ENCODE measurements around the gene RABGAP1L.
"Not testable (repeated sequence)": the region's sequence is repeated elsewhere in the genome, so short reads cannot be mapped to it uniquely, and the experiment has no call there.

RABGAP1L gene

DNA sequence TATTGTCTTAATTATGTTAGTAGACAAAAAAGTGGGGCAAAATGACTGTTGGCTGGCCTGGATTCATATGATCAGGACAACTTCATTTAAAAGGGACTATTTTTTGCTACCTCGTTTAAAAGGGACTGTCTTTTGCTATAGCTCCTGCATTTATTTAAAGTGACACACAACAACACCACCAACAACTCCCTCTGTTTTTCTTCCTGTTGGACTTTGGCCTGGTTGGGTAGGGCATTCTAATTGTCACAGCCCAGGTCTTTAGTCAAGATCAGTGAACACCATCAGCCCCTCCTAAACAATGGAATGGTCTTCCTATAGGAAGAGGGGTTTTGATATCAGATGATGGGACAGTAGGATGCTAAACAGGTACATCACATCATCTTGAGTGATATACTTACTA, 530.2 kb downstream of the RABGAP1L start:
- H3K9ac ChIP-seq (ENCODE audit: low read length): no peak overlapping the region
- H3K4me1 ChIP-seq (ENCODE audit: control insufficient read depth, insufficient read depth, low read length): 0 out of 2 replicates have a peak, but pooled peaks cover 6% of the 10 kb centered on the region

DNA sequence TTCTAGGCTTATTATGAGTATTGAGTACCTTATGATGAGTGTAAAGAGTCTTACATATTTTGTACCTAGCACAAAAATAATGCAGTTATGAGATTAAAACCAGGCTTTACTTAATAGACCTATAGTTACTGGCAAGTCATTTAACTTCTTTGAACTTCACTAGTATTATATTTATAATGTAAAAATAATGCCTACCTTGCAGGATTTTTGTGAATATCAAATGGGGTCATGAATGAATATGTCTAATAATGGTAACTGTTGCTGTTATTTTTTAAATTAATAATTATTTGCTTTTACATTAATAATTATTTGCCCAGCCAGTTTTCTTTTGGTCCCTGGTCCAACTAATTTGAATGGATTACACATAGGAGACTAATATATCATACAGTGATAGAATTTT, 530.9 kb downstream of the RABGAP1L start:
- Histone ChIP-seq H3K27ac (ENCODE audit: low read depth, low read length) (no peak overlapping the region), H3K36me3 (ENCODE audit: control insufficient read depth, insufficient read depth, low read length) (no peaks in the 10 kb centered on the region), H3K27me3 (ENCODE audit: control insufficient read depth, insufficient read depth, low read length) (no peaks in the 10 kb centered on the region), H3K9ac (ENCODE audit: low read length) (no peak overlapping the region), H3K4me3 (ENCODE audit: low read depth, low read length) (no peak overlapping the region), H3K9me3 (ENCODE audit: control insufficient read depth, insufficient read depth, low read depth, low read length) (no peaks in the 10 kb centered on the region), H3K4me1 (ENCODE audit: control insufficient read depth, insufficient read depth, low read length) (0 out of 2 replicates have a peak, but pooled peaks cover 6% of the 10 kb centered on the region)

More for the DNA sequence above, 530.2 kb downstream of the RABGAP1L start:
- Histone ChIP-seq H3K9me3 (ENCODE audit: control insufficient read depth, insufficient read depth, low read depth, low read length) (no peaks in the 10 kb centered on the region), H3K4me3 (ENCODE audit: low read depth, low read length) (no peak overlapping the region), H3K36me3 (ENCODE audit: control insufficient read depth, insufficient read depth, low read length) (no peaks in the 10 kb centered on the region), H3K27ac (ENCODE audit: low read depth, low read length) (no peak overlapping the region), H3K27me3 (ENCODE audit: control insufficient read depth, insufficient read depth, low read length) (no peaks in the 10 kb centered on the region)

DNA sequence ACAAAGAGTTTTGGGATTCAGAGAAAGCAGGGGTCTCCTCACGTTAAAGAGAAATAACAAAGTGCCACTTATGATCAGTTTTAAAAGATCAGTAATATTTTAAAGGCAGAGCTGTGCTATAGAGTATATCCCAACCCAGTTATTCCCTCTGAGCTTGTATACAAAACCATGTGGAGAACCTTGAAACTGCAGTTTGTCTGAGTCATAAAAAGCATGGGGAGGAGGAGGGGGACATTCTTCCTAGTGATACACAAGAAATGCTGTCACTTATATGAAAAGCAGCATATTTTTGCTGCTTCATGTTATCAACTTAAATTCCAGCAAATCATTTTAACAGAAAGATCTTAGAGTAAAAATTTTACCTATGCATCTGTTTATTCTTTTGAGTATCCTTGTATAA, 533.0 kb downstream of the RABGAP1L start:
- H3K9ac ChIP-seq (ENCODE audit: low read length): no peak overlapping the region
- no peaks in the 10 kb centered on the region for H3K9me3 ChIP-seq (ENCODE audit: control insufficient read depth, insufficient read depth, low read depth, low read length)
- H3K27ac ChIP-seq (ENCODE audit: low read depth, low read length): no peak overlapping the region
- H3K27me3 ChIP-seq (ENCODE audit: control insufficient read depth, insufficient read depth, low read length): no peaks in the 10 kb centered on the region
- H3K36me3 ChIP-seq (ENCODE audit: control insufficient read depth, insufficient read depth, low read length): no peaks in the 10 kb centered on the region
- H3K4me3 ChIP-seq (ENCODE audit: low read depth, low read length): no peak overlapping the region
- H3K4me1 ChIP-seq (ENCODE audit: control insufficient read depth, insufficient read depth, low read length): 0 out of 2 replicates have a peak, but pooled peaks cover 6% of the 10 kb centered on the region

DNA sequence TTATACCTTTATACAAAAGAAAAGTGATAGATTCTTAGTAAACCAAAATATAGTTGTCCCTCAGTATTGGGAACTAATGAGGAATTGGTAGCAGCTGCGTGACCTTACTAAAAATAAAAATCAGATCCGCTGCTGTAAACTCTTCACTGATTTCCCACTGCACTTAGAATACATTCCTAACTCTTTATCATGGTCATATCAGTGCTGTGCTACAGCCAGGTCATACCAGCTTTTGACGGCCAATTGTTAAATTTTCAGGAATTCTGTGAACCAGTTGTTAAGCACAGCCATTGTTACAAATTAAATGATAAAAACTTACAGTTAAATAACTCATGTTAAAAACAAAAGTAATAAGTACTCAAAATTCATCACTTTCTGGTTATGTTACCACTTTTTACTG, 533.8 kb downstream of the RABGAP1L start:
- Histone ChIP-seq H3K4me3 (ENCODE audit: low read depth, low read length) (no peak overlapping the region), H3K36me3 (ENCODE audit: control insufficient read depth, insufficient read depth, low read length) (no peaks in the 10 kb centered on the region), H3K27me3 (ENCODE audit: control insufficient read depth, insufficient read depth, low read length) (no peaks in the 10 kb centered on the region), H3K4me1 (ENCODE audit: control insufficient read depth, insufficient read depth, low read length) (0 out of 2 replicates have a peak, but pooled peaks cover 6% of the 10 kb centered on the region), H3K27ac (ENCODE audit: low read depth, low read length) (no peak overlapping the region), H3K9me3 (ENCODE audit: control insufficient read depth, insufficient read depth, low read depth, low read length) (no peaks in the 10 kb centered on the region), H3K9ac (ENCODE audit: low read length) (no peak overlapping the region)

DNA sequence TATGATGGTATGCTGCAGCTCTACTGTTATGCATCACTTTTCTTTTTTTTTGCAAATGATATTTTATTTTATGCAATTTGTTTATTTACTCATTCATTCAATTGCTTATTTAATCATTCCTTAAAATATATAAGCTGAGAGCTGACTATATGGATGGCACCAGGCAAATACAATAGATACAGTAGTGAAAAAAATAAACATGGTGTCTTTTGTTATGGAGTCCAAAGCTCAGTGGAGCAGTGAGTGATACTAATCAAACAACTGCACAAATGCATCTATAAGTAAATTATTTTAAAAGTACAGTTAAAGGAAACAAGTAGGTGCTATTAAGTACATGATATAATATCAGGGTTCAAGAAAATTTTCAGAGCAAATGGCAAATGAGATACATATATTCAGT, 534.2 kb downstream of the RABGAP1L start:
- H3K36me3 ChIP-seq (ENCODE audit: control insufficient read depth, insufficient read depth, low read length); H3K4me1 ChIP-seq (ENCODE audit: control insufficient read depth, insufficient read depth, low read length): not testable (repeated sequence)

DNA sequence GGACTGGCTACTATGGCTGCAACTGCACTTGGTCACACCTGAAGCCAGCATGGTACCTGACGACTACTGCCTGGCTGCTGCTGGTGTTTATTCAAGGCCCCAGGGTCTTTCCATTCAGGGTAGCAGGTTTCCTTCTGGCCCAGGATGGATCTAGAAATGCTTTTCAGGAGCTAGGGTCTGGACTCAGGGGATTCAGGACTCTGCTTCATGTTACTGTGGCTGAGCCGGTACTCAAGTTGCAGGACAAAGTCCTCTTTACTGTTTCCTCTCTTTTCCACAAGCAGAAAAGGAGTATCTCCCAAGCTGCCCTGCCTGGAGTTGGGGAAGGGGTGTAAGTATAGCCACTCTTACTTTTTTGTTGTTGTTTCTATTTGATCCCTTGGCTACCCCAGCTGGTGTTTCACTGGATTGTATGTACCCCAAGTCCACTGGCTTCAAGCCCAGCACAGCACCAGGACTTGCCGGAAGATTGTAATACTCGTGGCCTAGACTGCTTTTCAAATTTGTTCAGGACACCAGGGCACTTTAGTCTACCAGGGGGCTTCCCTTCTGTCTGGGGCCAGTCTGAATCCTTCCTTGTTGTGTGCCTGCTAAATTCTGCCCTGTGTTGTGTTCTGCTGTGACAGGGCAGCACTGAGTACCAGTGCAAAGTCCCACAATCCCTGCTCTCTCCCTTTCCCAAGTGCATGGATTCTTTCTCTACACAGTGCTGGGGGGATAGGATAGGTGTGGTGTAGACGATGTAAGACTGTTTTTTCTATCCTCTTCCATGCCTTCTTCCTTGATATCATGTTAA, 536.9 kb downstream of the RABGAP1L start:
- H3K9me3 ChIP-seq (ENCODE audit: control insufficient read depth, insufficient read depth, low read depth, low read length): no peaks in the 10 kb centered on the region
- H3K4me3 ChIP-seq (ENCODE audit: low read depth, low read length): no peak overlapping the region
- H3K4me1 ChIP-seq (ENCODE audit: control insufficient read depth, insufficient read depth, low read length): 0 out of 2 replicates have a peak, but pooled peaks cover 12% of the 10 kb centered on the region
- H3K9ac ChIP-seq (ENCODE audit: low read length): no peak overlapping the region
- no peaks in the 10 kb centered on the region for H3K27me3 ChIP-seq (ENCODE audit: control insufficient read depth, insufficient read depth, low read length)
- no peaks in the 10 kb centered on the region for H3K36me3 ChIP-seq (ENCODE audit: control insufficient read depth, insufficient read depth, low read length)
- H3K27ac ChIP-seq (ENCODE audit: low read depth, low read length): no peak overlapping the region

More for the DNA sequence above, 534.2 kb downstream of the RABGAP1L start:
- not testable (repeated sequence) for H3K27me3 ChIP-seq (ENCODE audit: control insufficient read depth, insufficient read depth, low read length); H3K9ac ChIP-seq (ENCODE audit: low read length); H3K4me3 ChIP-seq (ENCODE audit: low read depth, low read length); H3K27ac ChIP-seq (ENCODE audit: low read depth, low read length); H3K9me3 ChIP-seq (ENCODE audit: control insufficient read depth, insufficient read depth, low read depth, low read length)

DNA sequence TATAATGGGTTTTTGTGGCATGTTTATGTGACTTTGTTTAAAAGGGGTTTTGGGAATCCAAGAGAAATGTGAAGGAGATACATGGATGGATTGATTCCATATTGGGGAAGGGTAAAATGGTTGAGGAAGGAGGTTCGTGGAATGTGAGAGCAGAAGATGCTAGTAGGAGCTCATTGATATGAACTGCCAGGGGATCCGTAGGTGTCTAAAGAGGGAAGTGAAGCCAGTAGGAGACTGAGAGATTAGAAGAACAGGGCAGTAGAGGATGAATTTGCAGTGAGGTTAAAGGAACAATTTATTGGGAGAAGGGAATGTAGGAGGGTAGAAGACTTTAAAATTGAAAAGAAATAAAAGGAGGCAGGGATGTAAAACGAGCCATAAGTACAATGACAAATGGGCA, 541.0 kb downstream of the RABGAP1L start:
- H3K4me3 ChIP-seq (ENCODE audit: low read depth, low read length): no peak overlapping the region
- H3K27ac ChIP-seq (ENCODE audit: low read depth, low read length): no peak overlapping the region
- no peaks in the 10 kb centered on the region for H3K36me3 ChIP-seq (ENCODE audit: control insufficient read depth, insufficient read depth, low read length)
- H3K4me1 ChIP-seq (ENCODE audit: control insufficient read depth, insufficient read depth, low read length): 0 out of 2 replicates have a peak, but pooled peaks cover 5% of the 10 kb centered on the region
- H3K27me3 ChIP-seq (ENCODE audit: control insufficient read depth, insufficient read depth, low read length): no peaks in the 10 kb centered on the region
- H3K9ac ChIP-seq (ENCODE audit: low read length): no peak overlapping the region
- H3K9me3 ChIP-seq (ENCODE audit: control insufficient read depth, insufficient read depth, low read depth, low read length): no peaks in the 10 kb centered on the region

DNA sequence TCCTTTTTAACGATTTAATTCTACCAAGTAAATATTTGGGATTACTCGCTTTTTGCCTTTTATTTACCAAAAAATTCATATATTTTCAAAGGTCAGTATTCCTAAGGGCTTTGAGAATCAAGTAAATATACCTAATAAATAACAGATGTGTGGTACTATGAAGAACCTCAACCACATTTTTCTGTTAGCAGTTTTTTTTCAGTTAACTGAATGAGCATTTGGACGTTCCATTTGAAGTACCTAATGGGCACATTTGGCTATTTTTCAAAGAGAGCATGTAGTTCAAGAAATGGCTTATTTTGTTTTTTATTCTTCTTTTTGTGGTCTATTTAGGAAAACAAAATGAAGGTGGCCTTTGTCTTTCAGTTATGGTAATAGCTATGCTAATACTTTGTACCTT, 541.5 kb downstream of the RABGAP1L start:
- H3K27me3 ChIP-seq (ENCODE audit: control insufficient read depth, insufficient read depth, low read length): no peaks in the 10 kb centered on the region

DNA sequence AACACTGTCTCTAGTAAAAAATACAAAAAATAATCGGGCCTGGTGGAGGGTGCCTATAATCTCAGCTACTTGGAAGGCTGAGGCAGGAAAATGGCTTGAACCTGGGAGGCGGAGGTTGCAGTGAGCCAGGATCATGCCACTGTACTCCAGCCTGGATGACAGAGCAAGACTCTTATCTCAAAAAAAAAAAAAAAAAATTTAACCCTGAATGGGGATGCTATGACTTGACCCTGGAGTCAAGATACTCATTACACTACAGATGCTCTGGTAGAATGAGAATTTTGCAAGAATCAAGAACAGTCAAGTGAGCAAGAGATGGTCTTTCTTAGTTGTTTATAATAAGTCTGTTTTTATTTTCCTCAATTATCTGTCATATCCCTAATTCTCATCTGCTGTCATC, 542.2 kb downstream of the RABGAP1L start:
- H3K27me3 ChIP-seq (ENCODE audit: control insufficient read depth, insufficient read depth, low read length): no peaks in the 10 kb centered on the region
- H3K4me3 ChIP-seq (ENCODE audit: low read depth, low read length): no peak overlapping the region
- H3K4me1 ChIP-seq (ENCODE audit: control insufficient read depth, insufficient read depth, low read length): 0 out of 2 replicates have a peak, but pooled peaks cover 5% of the 10 kb centered on the region
- no peaks in the 10 kb centered on the region for H3K9me3 ChIP-seq (ENCODE audit: control insufficient read depth, insufficient read depth, low read depth, low read length)
- H3K27ac ChIP-seq (ENCODE audit: low read depth, low read length): no peak overlapping the region
- no peak overlapping the region for H3K9ac ChIP-seq (ENCODE audit: low read length)
- no peaks in the 10 kb centered on the region for H3K36me3 ChIP-seq (ENCODE audit: control insufficient read depth, insufficient read depth, low read length)

More for the DNA sequence above, 541.5 kb downstream of the RABGAP1L start:
- Histone ChIP-seq H3K27ac (ENCODE audit: low read depth, low read length) (no peak overlapping the region), H3K9ac (ENCODE audit: low read length) (no peak overlapping the region), H3K4me1 (ENCODE audit: control insufficient read depth, insufficient read depth, low read length) (0 out of 2 replicates have a peak, but pooled peaks cover 5% of the 10 kb centered on the region), H3K4me3 (ENCODE audit: low read depth, low read length) (no peak overlapping the region), H3K36me3 (ENCODE audit: control insufficient read depth, insufficient read depth, low read length) (no peaks in the 10 kb centered on the region), H3K9me3 (ENCODE audit: control insufficient read depth, insufficient read depth, low read depth, low read length) (no peaks in the 10 kb centered on the region)

DNA sequence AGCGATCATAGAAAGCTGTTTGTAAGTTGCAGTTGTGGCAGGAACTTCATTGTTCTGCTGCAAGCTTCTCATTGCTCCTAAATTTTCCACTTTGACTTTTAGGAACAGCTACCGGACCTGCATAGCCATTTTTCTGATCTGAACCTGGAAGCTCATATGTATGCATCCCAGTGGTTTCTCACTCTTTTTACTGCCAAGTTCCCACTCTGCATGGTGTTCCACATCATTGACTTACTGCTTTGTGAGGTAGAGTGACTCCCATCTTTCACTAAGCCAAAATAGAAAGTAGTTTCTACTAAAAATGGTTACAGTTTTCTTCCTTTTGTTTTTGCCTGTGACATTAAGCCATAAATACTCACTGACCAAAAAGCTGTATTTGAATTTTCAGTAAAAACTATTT, 542.7 kb downstream of the RABGAP1L start:
- H3K27ac ChIP-seq (ENCODE audit: low read depth, low read length): no peak overlapping the region
- no peaks in the 10 kb centered on the region for H3K36me3 ChIP-seq (ENCODE audit: control insufficient read depth, insufficient read depth, low read length)
- H3K9me3 ChIP-seq (ENCODE audit: control insufficient read depth, insufficient read depth, low read depth, low read length): no peaks in the 10 kb centered on the region
- no peaks in the 10 kb centered on the region for H3K27me3 ChIP-seq (ENCODE audit: control insufficient read depth, insufficient read depth, low read length)
- H3K9ac ChIP-seq (ENCODE audit: low read length): no peak overlapping the region
- H3K4me1 ChIP-seq (ENCODE audit: control insufficient read depth, insufficient read depth, low read length): 0 out of 2 replicates have a peak, but pooled peaks cover 5% of the 10 kb centered on the region
- no peak overlapping the region for H3K4me3 ChIP-seq (ENCODE audit: low read depth, low read length)

DNA sequence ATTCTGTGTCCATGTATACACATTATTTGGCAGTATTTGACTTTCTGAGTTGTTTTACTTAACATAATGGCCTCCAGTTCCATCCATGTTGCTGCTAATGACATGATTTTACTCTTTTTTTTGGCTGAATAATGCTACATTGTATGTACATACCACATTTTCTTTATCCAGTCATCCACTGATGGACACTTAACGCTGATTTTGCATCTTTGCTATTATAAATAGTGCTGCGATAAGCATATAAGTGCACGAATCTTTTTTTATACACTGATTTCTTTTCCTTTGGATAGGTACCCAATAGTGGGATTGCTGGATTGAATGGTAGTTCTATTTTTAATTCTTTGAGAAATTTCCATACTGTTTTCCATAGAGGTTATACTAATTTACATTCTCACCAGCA, 544.0 kb downstream of the RABGAP1L start:
- Histone ChIP-seq H3K27ac (ENCODE audit: low read depth, low read length) (no peak overlapping the region), H3K4me1 (ENCODE audit: control insufficient read depth, insufficient read depth, low read length) (0 out of 2 replicates have a peak, but pooled peaks cover 5% of the 10 kb centered on the region), H3K27me3 (ENCODE audit: control insufficient read depth, insufficient read depth, low read length) (no peaks in the 10 kb centered on the region), H3K9ac (ENCODE audit: low read length) (no peak overlapping the region), H3K9me3 (ENCODE audit: control insufficient read depth, insufficient read depth, low read depth, low read length) (no peaks in the 10 kb centered on the region), H3K4me3 (ENCODE audit: low read depth, low read length) (no peak overlapping the region), H3K36me3 (ENCODE audit: control insufficient read depth, insufficient read depth, low read length) (no peaks in the 10 kb centered on the region)
